ENCODE measurements around the gene CACNA1C.

CACNA1C gene

GRCh38 chr12:2376908-2377657, 324.3 kb downstream of the CACNA1C start:
- peak; percentile 86 for DNase-seq

DNA sequence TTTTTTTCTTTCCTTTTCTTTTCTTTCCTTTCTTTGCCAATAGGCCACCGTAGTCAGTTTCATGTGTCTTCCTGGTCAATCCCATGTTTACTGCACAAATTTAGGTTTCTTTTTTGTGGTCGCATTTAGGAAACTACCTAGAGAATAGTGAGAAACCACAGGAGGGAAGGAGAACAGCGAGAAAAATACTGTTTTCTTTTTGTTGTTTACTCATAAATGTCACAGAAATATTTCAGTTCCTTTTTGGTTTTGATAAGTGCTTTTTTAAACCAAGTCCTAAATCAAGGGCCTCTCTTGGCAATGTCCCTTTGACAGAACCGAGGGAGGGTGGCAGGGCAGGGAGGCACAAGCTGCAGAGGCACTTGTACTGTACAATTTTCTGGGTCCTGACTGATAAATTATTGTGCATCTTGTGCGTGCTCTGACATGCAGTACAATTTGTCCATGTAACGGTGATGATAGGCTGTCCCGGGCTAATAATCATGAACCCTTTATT, 326.1 kb downstream of the CACNA1C start:
- no peak for DNase-seq

GRCh38 chr12:2380946-2381345, 328.2 kb downstream of the CACNA1C start:
- no peak for DNase-seq

DNA sequence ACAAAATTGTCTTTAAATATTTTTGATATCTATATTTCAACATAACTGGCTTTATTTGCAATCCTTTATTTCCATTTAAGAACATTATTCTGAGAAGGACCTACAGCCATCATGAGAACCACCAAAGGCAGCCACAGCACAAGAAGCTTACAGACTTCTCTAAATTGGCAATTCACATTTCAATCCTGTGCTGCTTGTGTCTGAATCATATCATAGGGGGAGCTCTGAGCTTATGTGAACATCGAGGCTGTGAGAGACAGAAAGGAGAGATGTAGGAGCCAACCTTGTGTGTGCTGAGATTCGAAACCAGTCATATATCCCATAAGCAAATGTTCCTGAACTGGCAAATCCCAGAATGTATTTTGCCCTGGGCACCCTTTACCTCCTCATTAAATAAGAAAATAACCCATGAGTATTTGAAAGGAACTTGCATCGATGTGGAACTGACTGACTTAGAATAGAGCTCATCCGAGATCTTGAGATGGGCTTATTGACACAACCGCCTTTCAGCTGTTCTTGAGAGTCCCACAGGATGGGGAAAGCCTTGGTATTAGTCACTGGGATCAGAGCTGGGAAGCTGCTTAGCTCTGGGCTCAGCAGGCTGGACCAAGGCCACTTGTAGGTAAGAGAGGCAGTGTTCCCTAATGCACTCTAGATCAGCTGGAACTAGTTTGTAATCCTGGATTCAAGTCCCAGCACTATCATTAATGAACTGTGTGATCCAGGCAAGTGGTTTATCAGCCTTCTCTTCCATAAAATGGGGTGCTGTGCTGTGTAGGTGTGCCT, 329.8 kb downstream of the CACNA1C start:
- DNase-seq: no peak

DNA sequence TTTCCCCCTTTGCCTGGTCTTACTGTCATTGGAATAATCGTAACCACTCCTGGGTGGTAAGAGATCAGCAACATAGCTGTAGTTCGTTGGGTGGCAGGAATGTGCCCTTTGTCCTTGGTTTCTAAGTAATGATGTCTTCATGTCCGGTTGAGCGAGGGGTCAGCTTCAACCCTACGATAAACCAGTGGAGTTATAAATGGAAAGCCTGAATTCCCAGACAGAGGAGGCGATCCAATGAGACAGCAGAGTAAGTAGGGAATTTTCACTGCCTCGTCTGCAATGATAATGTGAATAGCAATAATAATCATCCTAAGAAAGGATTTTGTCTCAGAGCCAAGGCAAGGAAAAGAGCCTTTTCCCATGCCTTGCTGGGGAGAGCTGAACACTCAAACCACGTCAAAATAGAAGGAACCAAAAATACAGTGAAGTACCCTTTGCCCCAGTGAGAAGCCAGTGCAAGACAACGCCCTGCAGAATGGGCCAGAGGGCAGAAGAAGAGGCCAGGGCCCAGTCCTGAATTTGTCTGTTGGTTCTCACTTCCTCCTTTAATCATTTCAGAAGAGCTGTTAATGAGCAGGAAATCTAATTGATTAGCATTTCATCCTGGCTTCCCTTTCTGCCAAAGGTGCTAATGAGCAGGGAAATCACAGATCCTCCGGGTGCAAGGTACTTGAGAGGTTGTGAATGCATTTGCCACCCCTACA, 330.7 kb downstream of the CACNA1C start:
- DNase-seq: no peak

- DNase-seq: no peak
These were observed 331.2 kb downstream of the CACNA1C start for GRCh38 chr12:2384029-2384386.

DNA sequence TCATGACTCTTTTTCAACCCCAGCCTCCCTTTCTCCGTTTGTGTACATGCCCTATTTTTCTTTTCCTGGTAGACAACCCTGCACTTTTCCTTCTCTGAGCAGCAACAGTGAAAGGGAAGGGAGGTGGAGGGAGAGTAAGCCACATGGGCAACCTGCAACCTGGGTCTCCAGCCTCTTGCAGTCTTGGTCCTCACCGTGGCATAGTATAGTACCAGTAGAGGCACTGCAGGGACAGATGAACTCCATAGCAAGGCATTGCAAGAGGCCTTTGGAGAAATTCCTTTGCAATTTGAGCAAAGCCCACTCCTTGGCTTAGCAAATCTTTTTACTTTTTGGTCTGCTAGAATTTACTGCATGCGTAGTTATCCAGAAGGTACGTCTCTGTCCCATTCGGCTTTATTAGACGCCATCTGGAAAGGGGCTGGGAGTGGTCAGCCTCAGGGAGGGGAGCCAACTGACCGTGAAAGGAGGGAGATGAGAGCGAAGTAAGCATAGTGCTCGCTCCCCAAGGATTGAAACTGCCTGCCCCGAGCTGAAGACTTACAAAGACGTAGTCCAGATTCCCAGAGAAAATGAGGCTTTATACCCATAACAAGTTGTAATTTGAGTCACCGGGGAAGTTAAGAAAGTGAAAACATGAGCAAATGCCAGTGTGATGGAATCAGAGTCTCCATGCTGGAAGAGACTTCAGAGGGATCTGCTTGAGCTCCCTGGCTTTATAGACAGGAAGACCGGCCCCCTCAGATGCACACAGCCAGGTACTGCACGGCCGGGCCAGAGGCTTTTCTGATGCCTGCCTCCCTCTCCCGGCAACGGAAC, 332.0 kb downstream of the CACNA1C start:
- no peak for DNase-seq

- DNase-seq: no peak
These were observed 332.7 kb downstream of the CACNA1C start for GRCh38 chr12:2385529-2385928.

GRCh38 chr12:2386566-2386965, 333.8 kb downstream of the CACNA1C start:
- DNase-seq: no peak

GRCh38 chr12:2387103-2387834, 334.5 kb downstream of the CACNA1C start:
- DNase-seq: no peak

DNA sequence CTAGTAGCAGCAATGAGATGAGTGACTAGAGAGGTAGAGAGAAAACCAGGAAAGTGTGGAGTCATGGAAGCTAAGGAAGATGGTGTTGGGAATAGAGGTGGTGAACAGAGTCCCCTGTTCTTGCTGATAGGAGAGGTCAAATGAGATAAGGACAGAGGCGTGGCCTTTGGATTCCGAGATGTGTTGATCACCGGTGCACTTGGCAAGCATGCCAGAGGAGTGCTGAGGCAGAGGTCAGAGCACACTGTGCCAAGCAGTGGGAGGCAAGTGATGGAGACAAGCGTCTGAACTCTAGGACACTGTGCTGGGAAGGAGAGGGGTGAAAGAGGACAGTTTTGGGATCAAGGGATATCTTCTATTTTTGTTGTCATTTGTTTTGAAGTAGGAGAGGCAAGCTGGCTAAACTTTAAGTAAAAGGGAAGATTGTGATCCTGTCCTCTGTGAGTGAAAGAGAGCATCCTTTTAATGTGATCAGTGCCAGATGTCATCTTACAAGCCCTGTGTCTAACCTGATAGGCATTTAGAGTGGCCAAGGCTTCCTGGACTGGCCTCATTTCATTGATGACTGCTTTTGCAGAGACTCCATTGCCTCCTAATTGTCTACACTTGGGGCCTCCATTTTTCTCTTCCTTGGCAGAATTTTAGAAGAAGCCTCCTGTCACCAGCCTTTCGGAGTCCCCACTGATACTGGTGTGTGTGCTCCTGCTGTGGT, 336.4 kb downstream of the CACNA1C start:
- DNase-seq: no peak

- no peak for DNase-seq
These were observed 337.3 kb downstream of the CACNA1C start for GRCh38 chr12:2390133-2390532.

- no peak for DNase-seq
These were observed 338.1 kb downstream of the CACNA1C start for GRCh38 chr12:2390850-2391390.

DNA sequence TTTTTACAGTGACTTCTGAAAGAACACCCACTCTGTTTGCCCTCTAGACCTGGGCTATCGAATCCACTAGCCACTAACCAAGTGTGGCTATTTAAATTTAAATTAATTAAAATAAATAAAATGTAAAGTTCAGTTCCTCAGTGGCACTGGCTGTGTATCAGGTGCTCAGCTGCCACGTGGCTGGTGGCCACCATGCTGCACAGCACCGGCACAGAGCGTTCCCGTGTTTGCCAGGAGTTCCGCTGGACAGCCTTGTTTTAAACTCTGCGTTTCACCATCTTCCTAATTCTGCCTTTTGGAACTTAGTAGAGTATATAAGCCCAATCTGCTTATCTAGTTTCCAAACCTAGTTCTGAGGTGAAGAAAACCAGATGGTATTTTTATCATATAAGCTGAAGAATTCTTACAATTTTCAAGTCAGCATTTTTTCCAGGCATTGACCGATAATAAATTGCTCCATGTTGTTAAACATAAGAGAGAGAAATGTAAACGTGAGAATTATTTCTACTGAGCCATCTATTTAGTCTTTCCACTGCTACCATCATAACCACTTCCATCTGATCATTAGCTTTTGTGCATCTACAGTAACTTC, 339.0 kb downstream of the CACNA1C start:
- no peak for DNase-seq

GRCh38 chr12:2393016-2393415, 340.2 kb downstream of the CACNA1C start:
- DNase-seq: no peak

GRCh38 chr12:2393996-2394395, 341.2 kb downstream of the CACNA1C start:
- no peak for DNase-seq

DNA sequence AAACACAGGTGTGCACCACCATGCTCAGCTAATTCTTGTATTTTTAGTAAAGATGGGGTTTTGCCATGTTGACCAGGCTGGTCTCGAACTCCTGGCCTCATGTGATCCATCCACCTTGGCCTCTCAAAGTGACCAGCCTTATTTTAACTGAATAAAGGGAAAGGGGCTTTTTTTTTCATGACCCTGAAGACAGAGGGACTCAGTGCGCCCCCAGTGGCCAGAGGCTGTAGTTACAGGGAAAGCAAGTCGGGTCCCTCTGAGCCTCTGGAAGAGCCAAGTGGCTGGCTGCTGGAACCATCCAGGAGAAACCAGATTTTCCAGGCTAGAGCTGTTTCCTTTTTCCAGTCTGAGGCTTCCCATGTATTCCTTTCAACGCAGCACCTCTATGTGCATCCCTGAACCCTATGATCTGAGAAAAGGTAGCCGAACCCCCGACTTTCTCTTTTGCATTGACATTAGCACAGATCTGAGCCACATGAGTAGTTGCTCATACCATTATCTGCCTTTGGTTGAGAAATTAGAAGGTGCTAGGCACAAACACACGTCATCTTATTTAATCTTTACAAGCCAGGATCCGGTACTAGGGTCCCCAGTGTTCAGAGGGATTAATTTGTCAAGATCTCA, 342.7 kb downstream of the CACNA1C start:
- DNase-seq: no peak

DNA sequence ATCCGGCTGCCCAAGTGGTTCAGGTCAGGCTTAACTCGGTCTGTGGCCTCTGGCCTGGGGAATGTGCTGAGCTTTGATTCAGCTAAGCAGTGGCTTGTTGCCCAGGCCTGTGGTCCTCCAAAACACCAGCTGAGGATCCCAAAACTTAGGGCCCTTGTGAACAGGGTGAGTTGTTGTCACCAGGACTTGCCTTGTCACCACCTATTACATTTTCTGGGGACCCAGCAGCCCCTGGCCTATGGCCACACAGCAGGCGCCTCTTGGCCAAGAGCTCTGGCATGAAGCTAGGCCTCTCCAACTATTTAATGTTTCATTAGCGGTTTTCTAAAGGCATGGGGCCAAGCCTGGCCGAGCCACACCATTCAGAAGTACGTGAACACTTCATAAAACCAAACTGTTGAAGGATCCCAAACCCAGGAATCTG, 343.7 kb downstream of the CACNA1C start:
- DNase-seq: no peak

DNA sequence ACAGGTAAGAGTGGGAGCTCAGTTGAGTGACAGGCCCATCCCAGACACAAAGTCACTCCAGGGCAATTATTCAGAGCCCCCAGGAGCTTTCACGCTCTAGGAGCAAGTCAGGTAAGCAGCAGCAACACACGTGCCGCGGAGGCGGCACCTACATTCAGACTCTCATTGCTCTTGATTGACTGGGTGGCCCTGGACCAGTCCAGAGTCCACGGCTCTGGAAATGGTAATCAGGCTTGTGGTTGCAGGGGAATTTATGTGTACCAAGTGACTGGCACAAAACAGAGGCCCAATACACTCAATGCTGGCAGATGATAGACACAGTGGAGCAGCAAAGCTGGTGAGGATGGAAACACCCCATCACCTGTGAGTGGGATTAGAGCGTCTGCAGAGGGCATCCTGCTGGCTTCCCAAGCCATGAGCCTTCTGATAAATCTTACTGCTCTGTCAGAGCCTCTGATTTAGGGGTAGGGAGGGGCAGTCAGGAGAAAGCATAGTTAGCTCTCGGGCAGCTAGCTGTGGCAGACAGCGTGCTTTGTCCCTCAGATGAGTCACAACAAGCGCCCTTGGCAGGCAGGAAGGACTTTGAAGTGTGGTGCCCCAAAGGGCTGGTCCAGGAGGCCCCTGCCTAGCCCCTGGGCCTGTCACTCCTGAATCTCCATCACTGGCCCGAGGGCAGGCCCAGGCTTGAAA, 344.7 kb downstream of the CACNA1C start:
- no peak for DNase-seq
